Nephron (organoid): ENCODE data around the gene AK8.

Experiments used
- H3K27ac Mint-ChIP-seq, 3 experiments: 2 replicates each; pipeline ENCODE4 v1.8.0; 2020; ENCODE audit warnings: mixed read lengths in 3 of 3, mild to moderate bottlenecking in 2 of 3, moderate library complexity in 1 of 3
- H3K27me3 Mint-ChIP-seq: 2 replicates; pipeline ENCODE4 v1.8.0; 2021; ENCODE audit warnings: low read depth, mild to moderate bottlenecking, moderate library complexity, mixed read lengths
- H3K36me3 Mint-ChIP-seq: 2 replicates; pipeline ENCODE4 v1.8.0; 2020; ENCODE audit warnings: low read depth, mixed read lengths
- H3K4me1 Mint-ChIP-seq: 2 replicates; pipeline ENCODE4 v1.8.0; 2020; ENCODE audit warnings: mixed read lengths
- H3K4me3 Mint-ChIP-seq, 3 experiments: 2 replicates each; pipeline ENCODE4 v1.8.0; 2020; ENCODE audit warnings: mild to moderate bottlenecking in 3 of 3, mixed read lengths in 3 of 3, moderate library complexity in 2 of 3
- H3K9me3 Mint-ChIP-seq: 2 replicates; pipeline ENCODE4 v1.8.0; 2020; ENCODE audit warnings: mixed read lengths
- CTCF ChIP-seq, 3 experiments: fragments of 200-600 bp; sonication (generic); IDR thresholded peaks; one replicate each; pipeline ENCODE4 v1.5.0; 2021; ENCODE audit warnings: antibody characterized with exemption in 3 of 3; ENCODE audit not compliant: unreplicated experiment in 3 of 3

The AK8 gene

GRCh38 chr9:132873403-132873802, 4.7 kb downstream of the AK8 start:
- no peaks in the 10 kb centered on the region for H3K36me3 Mint-ChIP-seq
- no peaks in the 10 kb centered on the region for H3K4me1 Mint-ChIP-seq
- no peak overlapping the region for H3K4me3 Mint-ChIP-seq
- no peak for TF ChIP-seq CTCF (IDR thresholded peaks at IDR 0.05; ENCODE audit: unreplicated experiment in 3 of 3)
- H3K9me3 Mint-ChIP-seq, result no peaks in the 10 kb centered on the region
- H3K27ac Mint-ChIP-seq, result no peak overlapping the region
- H3K27me3 Mint-ChIP-seq, result no peaks in the 10 kb centered on the region

GRCh38 chr9:132869266-132869665, 8.8 kb downstream of the AK8 start:
- Mint-ChIP-seq H3K36me3 (no peaks in the 10 kb centered on the region), H3K4me3 (no peak overlapping the region), H3K27me3 (peaks cover 2% of the 10 kb centered on the region), H3K27ac (no peak overlapping the region), H3K9me3 (no peaks in the 10 kb centered on the region), H3K4me1 (no peaks in the 10 kb centered on the region)
- TF ChIP-seq CTCF (IDR thresholded peaks at IDR 0.05; ENCODE audit: unreplicated experiment in 3 of 3), result no peak

GRCh38 chr9:132866898-132867297, 11.2 kb downstream of the AK8 start:
- no peaks in the 10 kb centered on the region for H3K36me3 Mint-ChIP-seq
- no peaks in the 10 kb centered on the region for H3K9me3 Mint-ChIP-seq
- TF ChIP-seq CTCF (IDR thresholded peaks at IDR 0.05; ENCODE audit: unreplicated experiment in 3 of 3), result no peak
- no peaks in the 10 kb centered on the region for H3K4me1 Mint-ChIP-seq
- no peak overlapping the region for H3K27ac Mint-ChIP-seq
- H3K27me3 Mint-ChIP-seq, result peaks cover 7% of the 10 kb centered on the region
- H3K4me3 Mint-ChIP-seq, result no peak overlapping the region

GRCh38 chr9:132864691-132865090, 13.4 kb downstream of the AK8 start:
- Mint-ChIP-seq H3K36me3 (no peaks in the 10 kb centered on the region), H3K27ac (no peak overlapping the region), H3K4me1 (peaks cover 6% of the 10 kb centered on the region), H3K9me3 (no peaks in the 10 kb centered on the region), H3K4me3 (no peak overlapping the region), H3K27me3 (peaks cover 13% of the 10 kb centered on the region)
- no peak for TF ChIP-seq CTCF (IDR thresholded peaks at IDR 0.05; ENCODE audit: unreplicated experiment in 3 of 3)

GRCh38 chr9:132864277-132864676, 13.8 kb downstream of the AK8 start:
- H3K9me3 Mint-ChIP-seq, result no peaks in the 10 kb centered on the region
- H3K27ac Mint-ChIP-seq, result no peak overlapping the region
- no peak overlapping the region for H3K4me3 Mint-ChIP-seq
- TF ChIP-seq CTCF (IDR thresholded peaks at IDR 0.05; ENCODE audit: unreplicated experiment in 3 of 3), result no peak
- peaks cover 13% of the 10 kb centered on the region for H3K27me3 Mint-ChIP-seq
- H3K4me1 Mint-ChIP-seq, result peaks cover 6% of the 10 kb centered on the region
- no peaks in the 10 kb centered on the region for H3K36me3 Mint-ChIP-seq

- H3K4me1 Mint-ChIP-seq, result peaks cover 13% of the 10 kb centered on the region
- no peak overlapping the region for H3K4me3 Mint-ChIP-seq
- no peaks in the 10 kb centered on the region for H3K36me3 Mint-ChIP-seq
- H3K27me3 Mint-ChIP-seq, result peaks cover 20% of the 10 kb centered on the region
- no peaks in the 10 kb centered on the region for H3K9me3 Mint-ChIP-seq
- TF ChIP-seq CTCF (IDR thresholded peaks at IDR 0.05; ENCODE audit: unreplicated experiment in 3 of 3), result no peak
- no peak overlapping the region for H3K27ac Mint-ChIP-seq
Observed at GRCh38 chr9:132863096-132863495, 15.0 kb downstream of the AK8 start.
